B cell (primary cell): ENCODE data around the gene SIKE1. TPM values are rescaled to one million over a fixed set of nuclear protein-coding genes. Genes with fewer than 3 reads are reported as not detected.
A peak's percentile ranks its signal among the peaks of the same experiment; 100 is the strongest.

Experiments used
- ATAC-seq: fragments of 200-7000 bp; cut with Tn5 transposase; one replicate; pipeline ENCODE4 v1.10.0; 2021; ENCODE audit warnings: low read depth, mild to moderate bottlenecking, moderate number of reproducible peaks, moderate library complexity
- CTCF ChIA-PET: fragments of 350-600 bp; sonication (Branson Sonifier 250); formaldehyde crosslinking; loops from one replicate; lab custom pipeline; 2021; ENCODE audit warnings: antibody characterized with exemption, inconsistent platforms; lab: Charles Lee
- POLR2A ChIA-PET: fragments of 350-600 bp; sonication (Branson Sonifier 250); formaldehyde crosslinking; loops from one replicate; lab custom pipeline; 2021; ENCODE audit warnings: antibody characterized with exemption; lab: Charles Lee
- DNase-seq: peaks from one replicate; pipeline ENCODE4 v3.0.0; 2013
- H2AFZ ChIP-seq: 2 replicates; pipeline ENCODE4 v1.6.1; 2012; ENCODE audit warnings: mild to moderate bottlenecking, low read depth, low read length; ENCODE audit not compliant: insufficient read depth, poor library complexity, severe bottlenecking
- H3K27ac ChIP-seq, 2 donors: 1 replicate in 1 of 2; 2 replicates in 1 of 2; pipeline ENCODE4 v1.5.1; 2012 to 2013; ENCODE audit warnings: low read length in 2 of 2, mild to moderate bottlenecking in 2 of 2, moderate library complexity in 1 of 2
- H3K27me3 ChIP-seq, 4 experiments: fragments of 200-600 bp in 1 of 4; sonication (generic) in 1 of 4; replicated peaks in 1 of 4; 1 replicate in 2 of 4; 2 replicates in 2 of 4; pipeline versions ENCODE4 v1.6.1 to v1.7.0; 2013 to 2016; ENCODE audit warnings: low read length in 3 of 4, mild to moderate bottlenecking in 2 of 4, mixed read lengths in 1 of 4, moderate library complexity in 1 of 4; ENCODE audit not compliant: insufficient read depth in 4 of 4, control insufficient read depth in 3 of 4; ENCODE audit errors: control extremely low read depth in 1 of 4
- H3K36me3 ChIP-seq, 2 experiments: replicated peaks in 1 of 2; 1 replicate in 1 of 2; 2 replicates in 1 of 2; pipeline versions ENCODE4 v1.6.1 to v1.7.1; 2013; ENCODE audit warnings: low read length in 1 of 2; ENCODE audit not compliant: insufficient read depth in 2 of 2, control insufficient read depth in 1 of 2; ENCODE audit errors: control extremely low read depth in 1 of 2, extremely low read depth in 1 of 2
- H3K4me1 ChIP-seq, 2 donors: fragments of 200-600 bp in 1 of 2; sonication (generic) in 1 of 2; 1 replicate in 1 of 2; 2 replicates in 1 of 2; pipeline versions ENCODE4 v1.5.1 to v1.6.1; 2013 to 2017; ENCODE audit warnings: low read length in 2 of 2; ENCODE audit not compliant: control insufficient read depth in 2 of 2, insufficient read depth in 2 of 2
- H3K4me2 ChIP-seq: replicated peaks from 2 replicates; pipeline ENCODE3; 2012; ENCODE audit warnings: mild to moderate bottlenecking, low read depth, low read length; ENCODE audit not compliant: poor library complexity, severe bottlenecking
- H3K4me3 ChIP-seq, 5 experiments: fragments of 200-600 bp in 1 of 5; sonication (generic) in 1 of 5; 1 replicate in 3 of 5; 2 replicates in 2 of 5; pipeline versions ENCODE4 v1.5.1 to v1.7.0; 2011 to 2016; ENCODE audit warnings: low read length in 4 of 5, mild to moderate bottlenecking in 4 of 5, low read depth in 2 of 5, control low read depth in 1 of 5, moderate library complexity in 1 of 5; ENCODE audit not compliant: insufficient read depth in 1 of 5; ENCODE audit errors: control extremely low read depth in 1 of 5, extremely low read depth in 1 of 5
- H3K79me2 ChIP-seq: fragments of 200-600 bp; sonication (generic); one replicate; pipeline ENCODE4 v1.6.0; 2016; ENCODE audit warnings: low read length; ENCODE audit not compliant: control insufficient read depth, insufficient read depth
- H3K9ac ChIP-seq: fragments of 200-600 bp; sonication (generic); 2 replicates; pipeline ENCODE4 v1.6.1; 2017; ENCODE audit warnings: mild to moderate bottlenecking, low read length, moderate library complexity
- H3K9me3 ChIP-seq, 3 donors: one replicate each; pipeline versions ENCODE4 v1.6.1 to v1.7.1; 2013; ENCODE audit warnings: low read length in 2 of 3; ENCODE audit not compliant: control insufficient read depth in 2 of 3, insufficient read depth in 1 of 3; ENCODE audit errors: control extremely low read depth in 1 of 3
- H4K20me1 ChIP-seq: 2 replicates; pipeline ENCODE4 v1.6.0; 2012; ENCODE audit warnings: mild to moderate bottlenecking, low read length; ENCODE audit not compliant: insufficient read depth, control insufficient read depth, poor library complexity, severe bottlenecking
- H3K27ac Mint-ChIP-seq: one replicate; pipeline ENCODE4 v1.8.0; 2021; ENCODE audit warnings: mixed read lengths
- H3K27me3 Mint-ChIP-seq: one replicate; pipeline ENCODE4 v1.8.0; 2021; ENCODE audit warnings: mixed read lengths
- H3K4me1 Mint-ChIP-seq: one replicate; pipeline ENCODE4 v1.8.0; 2021; ENCODE audit warnings: mixed read lengths
- H3K4me3 Mint-ChIP-seq: one replicate; pipeline ENCODE4 v1.8.0; 2021; ENCODE audit warnings: mixed read lengths
- H3K9me3 Mint-ChIP-seq: one replicate; pipeline ENCODE4 v1.8.0; 2022; ENCODE audit warnings: mixed read lengths; ENCODE audit not compliant: insufficient read depth
- EZH2 ChIP-seq: IDR thresholded peaks from 2 replicates; pipeline ENCODE4 v1.6.1; 2012; ENCODE audit warnings: borderline replicate concordance, low read depth, mild to moderate bottlenecking, moderate library complexity, low read length; ENCODE audit not compliant: insufficient read depth, poor library complexity, severe bottlenecking
- WGBS: methylation state at CpG from one replicate; pipeline ENCODE4 v1.1.5; 2013; ENCODE audit warnings: missing lambda C conversion rate; ENCODE audit not compliant: insufficient coverage; 5-methylcytosine and 5-hydroxymethylcytosine counted together
- intact Hi-C: fragments of 100-400 bp; cut with micrococcal nuclease; formaldehyde crosslinking; loops from one replicate; pipeline ENCODE4 v1.10.0; 2022
- polyA plus RNA-seq: library from polyadenylated mRNA; depleted of rRNA; stranded (reverse); fragments of >200 nt; gene quantifications from 2 replicates; pipeline ENCODE4 v1.2.3, GENCODE V29; 2012
- total RNA-seq, 2 donors: library from RNA; stranded (reverse); fragments of 120-200 nt in 1 of 2; gene quantifications; 1 replicate in 1 of 2; 2 replicates in 1 of 2; pipeline versions ENCODE4 v1.2.3 to v1.2.4, GENCODE V29; 2013 to 2022
- TF ChIP-seq, protein P1 (sequence below): fragments of 200-600 bp; IDR thresholded peaks from one replicate; pipeline ENCODE4 v1.8.0; 2022; ENCODE audit warnings: antibody characterized with exemption, mild to moderate bottlenecking

SIKE1 gene
- total and polyA plus RNA-seq, 2 donors (not counting 1 experiment from before 2014, with no cell fraction given): 18.4 to 47.8 TPM

DNA sequence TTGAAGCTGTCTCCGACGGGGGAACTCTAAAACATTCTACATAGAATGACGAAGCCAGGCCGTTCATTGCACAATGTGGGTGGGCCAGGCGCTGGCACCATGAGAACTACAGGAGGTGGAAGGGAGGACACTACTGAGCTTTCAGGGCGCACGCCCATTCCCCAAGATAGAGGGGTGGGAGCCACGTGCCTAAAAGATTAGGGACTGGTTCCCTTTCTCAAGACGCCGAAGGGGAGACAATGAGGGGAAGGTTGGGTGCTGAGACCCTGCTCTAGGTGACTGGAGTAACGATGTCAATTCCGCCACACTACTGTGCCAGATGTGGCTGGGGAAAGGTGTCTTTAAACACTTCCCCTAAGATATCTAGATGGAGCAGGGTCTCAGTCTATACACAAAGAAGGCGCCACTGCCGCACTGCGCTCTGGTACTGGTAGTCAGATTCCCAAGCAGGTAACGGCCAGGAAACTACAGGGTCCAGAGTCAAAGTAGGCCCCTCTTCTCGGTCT lies 23.5 kb downstream of the SIKE1 start:
- Mint-ChIP-seq H3K27ac (peak overlapping the region; percentile 100), H3K4me1 (peaks cover 62% of the 10 kb centered on the region), H3K27me3 (no peaks in the 10 kb centered on the region), H3K4me3 (peak overlapping the region; percentile 100), H3K9me3 (no peaks in the 10 kb centered on the region)
- H4K20me1 ChIP-seq: peaks cover 53% of the 10 kb centered on the region
- H3K27me3 ChIP-seq: no peaks in the 10 kb centered on the region
- H3K27ac ChIP-seq: peak overlapping the region; percentile 99 to 100
- peaks cover 0 to 2% (median 0%) of the 10 kb centered on the region in 3 donors for H3K9me3 ChIP-seq
- TF ChIP-seq, protein P1, sequence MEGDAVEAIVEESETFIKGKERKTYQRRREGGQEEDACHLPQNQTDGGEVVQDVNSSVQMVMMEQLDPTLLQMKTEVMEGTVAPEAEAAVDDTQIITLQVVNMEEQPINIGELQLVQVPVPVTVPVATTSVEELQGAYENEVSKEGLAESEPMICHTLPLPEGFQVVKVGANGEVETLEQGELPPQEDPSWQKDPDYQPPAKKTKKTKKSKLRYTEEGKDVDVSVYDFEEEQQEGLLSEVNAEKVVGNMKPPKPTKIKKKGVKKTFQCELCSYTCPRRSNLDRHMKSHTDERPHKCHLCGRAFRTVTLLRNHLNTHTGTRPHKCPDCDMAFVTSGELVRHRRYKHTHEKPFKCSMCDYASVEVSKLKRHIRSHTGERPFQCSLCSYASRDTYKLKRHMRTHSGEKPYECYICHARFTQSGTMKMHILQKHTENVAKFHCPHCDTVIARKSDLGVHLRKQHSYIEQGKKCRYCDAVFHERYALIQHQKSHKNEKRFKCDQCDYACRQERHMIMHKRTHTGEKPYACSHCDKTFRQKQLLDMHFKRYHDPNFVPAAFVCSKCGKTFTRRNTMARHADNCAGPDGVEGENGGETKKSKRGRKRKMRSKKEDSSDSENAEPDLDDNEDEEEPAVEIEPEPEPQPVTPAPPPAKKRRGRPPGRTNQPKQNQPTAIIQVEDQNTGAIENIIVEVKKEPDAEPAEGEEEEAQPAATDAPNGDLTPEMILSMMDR: no peak
- TF ChIP-seq EZH2: no peak
- peaks cover 0 to 3% of the 10 kb centered on the region in 2 experiments for H3K36me3 ChIP-seq
- WGBS: 2% methylated on average over 15 of the region's 17 CpGs
- H2AFZ ChIP-seq: peak overlapping the region; percentile 98
- ATAC-seq: no peak
- peaks cover 51 to 52% of the 10 kb centered on the region in 2 donors for H3K4me1 ChIP-seq
- CTCF ChIA-PET: interaction anchor here (0.6 to 1.5 kb wide), 2 partner anchors 40 to 1079 kb away, joined by 3 to 4 read pairs; partner anchors contain the start of gene NRAS
- H3K4me2 ChIP-seq: peak overlapping the region; percentile 80
- intact Hi-C loops: loop anchor here (1.0 to 5.0 kb wide), 6 partner anchors 41 to 998 kb away; partner anchors contain the start of genes BCAS2, NRAS, PHTF1 and RSBN1
- POLR2A ChIA-PET: interaction anchor here (1.1 to 1.4 kb wide), 3 partner anchors 23 to 246 kb away, joined by 5 to 16 read pairs (median 6); partner anchors contain the start of genes NRAS, SIKE1 and TRIM33
- H3K79me2 ChIP-seq: peaks cover 65% of the 10 kb centered on the region
- H3K9ac ChIP-seq: peak overlapping the region; percentile 100
- H3K4me3 ChIP-seq: peak overlapping the region; percentile 81 to 100 (median 95)
- DNase-seq: no peak
